KMS-11 (cell line): Measurements from ENCODE around the gene MARCKSL1.

Source experiments
- H2AFZ ChIP-seq: fragments of 200-600 bp; sonication (generic); 2 replicates; pipeline ENCODE4 v1.6.1; 2016; ENCODE audit warnings: antibody characterized with exemption, mixed run types, low read depth
- H3K27ac ChIP-seq: fragments of 200-600 bp; sonication (generic); 2 replicates; pipeline ENCODE4 v1.6.1; 2016; ENCODE audit warnings: mild to moderate bottlenecking, mixed run types
- H3K27me3 ChIP-seq: fragments of 200-600 bp; sonication (generic); 2 replicates; pipeline ENCODE4 v1.6.1; 2017; ENCODE audit warnings: mild to moderate bottlenecking, low read depth, mixed run types, moderate library complexity; ENCODE audit not compliant: insufficient read depth
- H3K36me3 ChIP-seq: fragments of 200-600 bp; sonication (generic); 2 replicates; pipeline ENCODE4 v1.6.1; 2017; ENCODE audit warnings: mild to moderate bottlenecking, mixed run types; ENCODE audit not compliant: insufficient read depth
- H3K4me1 ChIP-seq: fragments of 200-600 bp; sonication (generic); 2 replicates; pipeline ENCODE4 v1.6.1; 2016; ENCODE audit warnings: mild to moderate bottlenecking, low read depth, mixed run types; ENCODE audit not compliant: poor library complexity, severe bottlenecking
- H3K4me2 ChIP-seq: fragments of 200-600 bp; sonication (generic); 2 replicates; pipeline ENCODE4 v1.7.0; 2016; ENCODE audit warnings: mild to moderate bottlenecking, mixed run types
- H3K4me3 ChIP-seq: fragments of 200-600 bp; sonication (generic); IDR thresholded peaks from 2 replicates; pipeline ENCODE4 v1.6.1; 2017; ENCODE audit warnings: low read depth, low read length, mixed read lengths; ENCODE audit not compliant: insufficient read depth
- H3K79me2 ChIP-seq: fragments of 200-600 bp; sonication (generic); 2 replicates; pipeline ENCODE4 v1.6.1; 2016; ENCODE audit warnings: low read depth, mixed run types; ENCODE audit not compliant: insufficient read depth
- H3K9ac ChIP-seq: fragments of 200-600 bp; sonication (generic); 2 replicates; pipeline ENCODE4 v1.6.1; 2016; ENCODE audit warnings: mild to moderate bottlenecking, mixed run types
- H4K20me1 ChIP-seq: fragments of 200-600 bp; sonication (generic); 2 replicates; pipeline ENCODE4 v1.6.1; 2016; ENCODE audit warnings: mild to moderate bottlenecking, mixed run types; ENCODE audit not compliant: insufficient read depth
- CTCF ChIP-seq: fragments of 200-600 bp; sonication (generic); conservative IDR thresholded peaks from 2 replicates; pipeline ENCODE4 v1.6.1; 2017; ENCODE audit warnings: low read depth, mild to moderate bottlenecking, antibody characterized with exemption, low read length, moderate library complexity, mixed read lengths

Gene MARCKSL1

GRCh38 chr1:32316903-32317277 lies 19.1 kb downstream of the MARCKSL1 start:
- H3K36me3 ChIP-seq: no peaks in the 10 kb centered on the region
- no peak overlapping the region for H3K9ac ChIP-seq
- H3K4me2 ChIP-seq: no peak overlapping the region

GRCh38 chr1:32311709-32312393 lies 24.2 kb downstream of the MARCKSL1 start:
- Histone ChIP-seq H3K4me2 (no peak overlapping the region), H2AFZ (no peak overlapping the region), H3K27me3 (no peaks in the 10 kb centered on the region), H3K4me3 (no peak overlapping the region), H3K79me2 (peaks cover 62% of the 10 kb centered on the region), H4K20me1 (no peaks in the 10 kb centered on the region), H3K27ac (no peak overlapping the region; the same call in 1 of the 2 replicates), H3K4me1 (peaks cover 5% of the 10 kb centered on the region), H3K9ac (no peak overlapping the region), H3K36me3 (no peaks in the 10 kb centered on the region)
- TF ChIP-seq CTCF: no peak

More at GRCh38 chr1:32316903-32317277, 19.1 kb downstream of the MARCKSL1 start:
- no peaks in the 10 kb centered on the region for H3K27me3 ChIP-seq
- H3K4me3 ChIP-seq: no peak overlapping the region
- H2AFZ ChIP-seq: no peak overlapping the region
- no peaks in the 10 kb centered on the region for H4K20me1 ChIP-seq
- TF ChIP-seq CTCF: no peak
- H3K79me2 ChIP-seq: peaks cover 26% of the 10 kb centered on the region; the same call in 1 of the 2 replicates
- no peak overlapping the region for H3K27ac ChIP-seq
- H3K4me1 ChIP-seq: peaks cover 8% of the 10 kb centered on the region

- Histone ChIP-seq H3K4me2 (no peak overlapping the region), H3K79me2 (peaks cover 76% of the 10 kb centered on the region), H2AFZ (no peak overlapping the region), H3K27ac (no peak overlapping the region), H3K9ac (no peak overlapping the region), H3K4me1 (peaks cover 5% of the 10 kb centered on the region), H3K27me3 (no peaks in the 10 kb centered on the region), H3K4me3 (no peak overlapping the region), H3K36me3 (peaks cover 5% of the 10 kb centered on the region; the same call in 1 of the 2 replicates), H4K20me1 (no peaks in the 10 kb centered on the region)
- no peak for TF ChIP-seq CTCF
Observed at GRCh38 chr1:32309960-32310359, 26.1 kb downstream of the MARCKSL1 start.

GRCh38 chr1:32307324-32307723 lies 28.7 kb downstream of the MARCKSL1 start:
- TF ChIP-seq CTCF: no peak
- no peak overlapping the region for H2AFZ ChIP-seq
- H3K9ac ChIP-seq: no peak overlapping the region
- no peaks in the 10 kb centered on the region for H3K27me3 ChIP-seq
- no peak overlapping the region for H3K27ac ChIP-seq
- peaks cover 67% of the 10 kb centered on the region for H3K79me2 ChIP-seq
- peaks cover 12% of the 10 kb centered on the region; the same call in 1 of the 2 replicates for H3K36me3 ChIP-seq
- H3K4me2 ChIP-seq: no peak overlapping the region
- no peak overlapping the region for H3K4me3 ChIP-seq
- peaks cover 5% of the 10 kb centered on the region for H3K4me1 ChIP-seq
- H4K20me1 ChIP-seq: no peaks in the 10 kb centered on the region
